DOHH2 (cell line): ENCODE measurements around the gene FRMD3.

Experiments used
- H3F3A ChIP-seq: fragments of 200-600 bp; sonication (generic), shearing (Covaris generic); 2 replicates; pipeline ENCODE4 v1.6.0; 2016; ENCODE audit warnings: antibody characterized with exemption, mild to moderate bottlenecking; ENCODE audit not compliant: control insufficient read depth, insufficient read depth
- H3K27ac ChIP-seq: fragments of 200-600 bp; sonication (generic); 2 replicates; pipeline ENCODE4 v1.5.1; 2014; ENCODE audit warnings: low read depth, mild to moderate bottlenecking, low read length, moderate library complexity
- H3K27me3 ChIP-seq: fragments of 200-600 bp; sonication (generic); 2 replicates; pipeline ENCODE4 v1.6.1; 2014; ENCODE audit warnings: mild to moderate bottlenecking, low read length, mixed read lengths; ENCODE audit not compliant: control insufficient read depth
- H3K36me3 ChIP-seq: fragments of 200-600 bp; sonication (generic); 2 replicates; pipeline ENCODE4 v1.6.1; 2014; ENCODE audit warnings: mild to moderate bottlenecking, low read length, moderate library complexity, mixed read lengths; ENCODE audit not compliant: control insufficient read depth
- H3K4me1 ChIP-seq: fragments of 200-600 bp; sonication (generic); 2 replicates; pipeline ENCODE4 v1.6.1; 2014; ENCODE audit warnings: mild to moderate bottlenecking, low read length, mixed read lengths; ENCODE audit not compliant: control insufficient read depth
- H3K4me2 ChIP-seq: fragments of 200-600 bp; sonication (generic); 2 replicates; pipeline ENCODE4 v1.6.0; 2014; ENCODE audit warnings: mild to moderate bottlenecking, low read length, moderate library complexity
- H3K4me3 ChIP-seq: fragments of 200-600 bp; sonication (generic); 2 replicates; pipeline ENCODE4 v1.5.1; 2014; ENCODE audit warnings: mild to moderate bottlenecking, low read length, mixed read lengths
- H3K79me2 ChIP-seq: fragments of 200-600 bp; sonication (generic); 2 replicates; pipeline ENCODE4 v1.6.1; 2014; ENCODE audit warnings: mild to moderate bottlenecking, low read length, mixed read lengths; ENCODE audit not compliant: control insufficient read depth
- H3K9me2 ChIP-seq: fragments of 200-600 bp; sonication (generic); replicated peaks from 2 replicates; pipeline ENCODE4 v1.6.1; 2014; ENCODE audit warnings: mild to moderate bottlenecking, low read length, mixed read lengths; ENCODE audit not compliant: control insufficient read depth
- H3K9me3 ChIP-seq: fragments of 200-600 bp; sonication (generic); 2 replicates; pipeline ENCODE4 v1.6.1; 2014; ENCODE audit warnings: antibody characterized with exemption, low read length, mixed read lengths; ENCODE audit not compliant: control insufficient read depth, insufficient read depth
- H4K20me1 ChIP-seq: fragments of 200-600 bp; sonication (generic); 2 replicates; pipeline ENCODE4 v1.6.0; 2014; ENCODE audit warnings: low read depth, mild to moderate bottlenecking, antibody characterized with exemption, low read length, moderate library complexity; ENCODE audit not compliant: control insufficient read depth, insufficient read depth
- CTCF ChIP-seq: fragments of 200-600 bp; sonication (generic); IDR thresholded peaks from one replicate; pipeline ENCODE4 v1.5.1; 2014; ENCODE audit warnings: antibody characterized with exemption, mild to moderate bottlenecking, low read depth, low read length; ENCODE audit not compliant: poor library complexity, severe bottlenecking
- EZH2phosphoT487 ChIP-seq: fragments of 200-600 bp; sonication (generic); IDR thresholded peaks from 2 replicates; pipeline ENCODE4 v1.6.1; 2017; ENCODE audit warnings: borderline replicate concordance, mild to moderate bottlenecking, antibody characterized with exemption, low read length, moderate library complexity, mixed read lengths

The FRMD3 gene

GRCh38 chr9:83327750-83328622 is 210.2 kb downstream of the FRMD3 start:
- no peaks in the 10 kb centered on the region for H3K79me2 ChIP-seq
- no peaks in the 10 kb centered on the region for H3K27me3 ChIP-seq
- no peak overlapping the region for H3K4me3 ChIP-seq
- no peaks in the 10 kb centered on the region for H3K9me2 ChIP-seq
- no peaks in the 10 kb centered on the region for H4K20me1 ChIP-seq
- H3F3A ChIP-seq = no peaks in the 10 kb centered on the region
- TF ChIP-seq CTCF (no peak), EZH2phosphoT487 (no peak)
- no peak overlapping the region for H3K4me2 ChIP-seq
- H3K36me3 ChIP-seq = no peaks in the 10 kb centered on the region
- H3K9me3 ChIP-seq = 0 out of 2 replicates have a peak, but pooled peaks cover 3% of the 10 kb centered on the region
- H3K4me1 ChIP-seq = no peaks in the 10 kb centered on the region
- no peak overlapping the region for H3K27ac ChIP-seq

GRCh38 chr9:83327323-83327722 is 210.9 kb downstream of the FRMD3 start:
- Histone ChIP-seq H4K20me1 (no peaks in the 10 kb centered on the region), H3F3A (no peaks in the 10 kb centered on the region), H3K27me3 (no peaks in the 10 kb centered on the region), H3K4me3 (no peak overlapping the region), H3K27ac (no peak overlapping the region), H3K36me3 (no peaks in the 10 kb centered on the region), H3K4me1 (no peaks in the 10 kb centered on the region), H3K4me2 (no peak overlapping the region), H3K79me2 (no peaks in the 10 kb centered on the region), H3K9me2 (no peaks in the 10 kb centered on the region), H3K9me3 (0 out of 2 replicates have a peak, but pooled peaks cover 3% of the 10 kb centered on the region)
- no peak for TF ChIP-seq EZH2phosphoT487

- no peaks in the 10 kb centered on the region for H3K79me2 ChIP-seq
- no peaks in the 10 kb centered on the region for H3K4me1 ChIP-seq
- no peak overlapping the region for H3K4me2 ChIP-seq
- no peak overlapping the region for H3K27ac ChIP-seq
- TF ChIP-seq CTCF (no peak), EZH2phosphoT487 (no peak)
- H3K9me2 ChIP-seq = no peaks in the 10 kb centered on the region
- H3K27me3 ChIP-seq = no peaks in the 10 kb centered on the region
- no peak overlapping the region for H3K4me3 ChIP-seq
- no peaks in the 10 kb centered on the region for H3F3A ChIP-seq
- H3K9me3 ChIP-seq = 0 out of 2 replicates have a peak, but pooled peaks cover 3% of the 10 kb centered on the region
- H3K36me3 ChIP-seq = no peaks in the 10 kb centered on the region
- no peaks in the 10 kb centered on the region for H4K20me1 ChIP-seq
Observed at GRCh38 chr9:83323148-83323547, 215.1 kb downstream of the FRMD3 start.

GRCh38 chr9:83322438-83322837 is 215.8 kb downstream of the FRMD3 start:
- Histone ChIP-seq H3K9me3 (0 out of 2 replicates have a peak, but pooled peaks cover 3% of the 10 kb centered on the region), H3K4me3 (no peak overlapping the region), H3K4me2 (no peak overlapping the region), H3K27me3 (no peaks in the 10 kb centered on the region), H3K27ac (no peak overlapping the region), H3K36me3 (no peaks in the 10 kb centered on the region), H3K79me2 (no peaks in the 10 kb centered on the region), H3K4me1 (no peaks in the 10 kb centered on the region), H3F3A (no peaks in the 10 kb centered on the region), H3K9me2 (no peaks in the 10 kb centered on the region), H4K20me1 (no peaks in the 10 kb centered on the region)
- TF ChIP-seq CTCF (no peak), EZH2phosphoT487 (no peak)
